Smooth muscle cell (in vitro differentiated cells): ENCODE data around the gene ITGB3. TPM values are rescaled to one million over a fixed set of nuclear protein-coding genes. Genes with fewer than 3 reads are reported as not detected.

Experiments
- DNase-seq: peaks from one replicate; lab custom pipeline; 2025; ENCODE audit not compliant: unreplicated experiment; lab: John Stamatoyannopoulos, UW
- H2AFZ ChIP-seq: fragments of 200-600 bp; sonication (generic); 2 replicates; pipeline ENCODE4 v1.6.0; 2016; ENCODE audit warnings: antibody characterized with exemption, low read depth, mild to moderate bottlenecking
- H3F3A ChIP-seq: fragments of 200-600 bp; sonication (generic); 2 replicates; pipeline ENCODE4 v1.6.0; 2017; ENCODE audit warnings: antibody characterized with exemption, low read depth
- H3K27ac ChIP-seq: fragments of 200-600 bp; sonication (generic); 2 replicates; pipeline ENCODE4 v1.5.1; 2016; ENCODE audit warnings: low read depth, mild to moderate bottlenecking
- H3K27me3 ChIP-seq: fragments of 200-600 bp; sonication (generic); 2 replicates; pipeline ENCODE4 v1.6.1; 2016; ENCODE audit warnings: low read depth, mild to moderate bottlenecking
- H3K36me3 ChIP-seq: fragments of 200-600 bp; sonication (generic); 2 replicates; pipeline ENCODE4 v1.5.1; 2016; ENCODE audit warnings: low read depth
- H3K4me1 ChIP-seq: fragments of 200-600 bp; sonication (generic); 2 replicates; pipeline ENCODE4 v1.5.1; 2016; ENCODE audit warnings: low read depth
- H3K4me2 ChIP-seq: fragments of 200-600 bp; sonication (generic); 2 replicates; pipeline ENCODE4 v1.6.0; 2016; ENCODE audit warnings: mild to moderate bottlenecking
- H3K4me3 ChIP-seq: fragments of 200-600 bp; sonication (generic); 2 replicates; pipeline ENCODE4 v1.5.1; 2016; ENCODE audit warnings: mild to moderate bottlenecking
- H3K79me2 ChIP-seq: fragments of 200-600 bp; sonication (generic); 2 replicates; pipeline ENCODE4 v1.6.0; 2016; ENCODE audit warnings: low read depth, mild to moderate bottlenecking
- H3K9ac ChIP-seq: fragments of 200-600 bp; sonication (generic); 2 replicates; pipeline ENCODE4 v1.6.0; 2016; ENCODE audit warnings: low read depth
- H3K9me3 ChIP-seq: fragments of 200-600 bp; sonication (generic); replicated peaks from 2 replicates; pipeline ENCODE4 v1.5.1; 2016; ENCODE audit warnings: low read depth
- H4K20me1 ChIP-seq: fragments of 200-600 bp; sonication (generic); 2 replicates; pipeline ENCODE4 v1.6.0; 2016; ENCODE audit warnings: low read depth
- WGBS: methylation state at CpG from one replicate; pipeline ENCODE4 v1.1.7; 2016; ENCODE audit warnings: low lambda C conversion rate; 5-methylcytosine and 5-hydroxymethylcytosine counted together
- polyA plus RNA-seq: library from polyadenylated mRNA; unstranded; fragments of >200 nt; fragmentation: Nextera tagmentation; extraction: Ambion mirVana; gene quantifications from 2 replicates; pipeline ENCODE4 v1.2.1, GENCODE V29; 2016
- total RNA-seq: library from RNA; depleted of rRNA; stranded (reverse); fragments of >200 nt; gene quantifications from 2 replicates; pipeline ENCODE4 v1.2.3, GENCODE V29; 2014
- TF ChIP-seq, protein P1 (sequence below): fragments of 200-600 bp; sonication (generic); IDR thresholded peaks from 2 replicates; pipeline ENCODE4 v1.5.1; 2017; ENCODE audit warnings: borderline replicate concordance, mild to moderate bottlenecking, antibody characterized with exemption; ENCODE audit not compliant: insufficient read depth, poor library complexity, severe bottlenecking

Gene ITGB3
- total RNA-seq (5.1 and 7.9 TPM in 2 replicates), polyA plus RNA-seq (3.9 and 5.2 TPM in 2 replicates)

DNA sequence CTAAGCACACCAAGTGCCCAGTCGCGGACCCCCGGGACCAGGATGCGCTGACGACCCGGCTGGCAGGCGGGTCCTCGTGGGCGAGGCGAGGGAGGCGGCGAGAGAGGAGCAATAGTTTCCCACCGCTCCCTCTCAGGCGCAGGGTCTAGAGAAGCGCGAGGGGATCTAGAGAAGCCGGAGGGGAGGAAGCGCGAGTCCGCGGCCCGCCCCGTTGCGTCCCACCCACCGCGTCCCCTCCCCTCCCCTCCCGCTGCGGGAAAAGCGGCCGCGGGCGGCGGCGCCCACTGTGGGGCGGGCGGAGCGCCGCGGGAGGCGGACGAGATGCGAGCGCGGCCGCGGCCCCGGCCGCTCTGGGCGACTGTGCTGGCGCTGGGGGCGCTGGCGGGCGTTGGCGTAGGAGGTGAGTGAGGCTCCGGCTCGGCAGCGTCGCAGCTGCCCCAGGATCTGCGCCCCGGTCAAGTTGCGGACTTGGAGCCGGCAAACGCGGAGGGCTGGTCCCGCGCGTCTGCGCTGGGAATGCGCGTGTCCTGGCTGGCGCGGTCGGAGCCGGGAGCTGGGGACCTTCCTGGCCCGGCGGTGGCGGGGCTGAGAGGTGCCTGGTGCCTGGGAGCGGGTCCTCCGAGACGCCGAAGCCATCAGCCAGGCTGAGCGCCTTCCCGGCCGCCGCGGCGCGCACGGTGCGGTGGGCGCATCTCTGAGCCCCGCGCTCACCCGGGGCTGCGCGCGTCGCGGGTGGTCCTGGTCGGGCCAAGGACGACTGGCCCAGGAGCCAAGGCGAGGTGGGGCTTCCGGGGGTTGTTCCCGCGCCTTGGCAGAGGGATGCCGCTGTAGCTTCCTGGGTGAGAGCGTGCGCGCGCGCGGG is at the start of gene ITGB3:
Gene ITGB3, plus strand, starts transcription at position 287 of the 862 bp plus-strand sequence. Its CDS starts 35 bp downstream, at position 322.
- Histone ChIP-seq H2AFZ (peak within 1 kb of the TSS; percentile 78), H3K4me2 (peak within 1 kb of the TSS; percentile 96), H3K4me1 (peaks cover 13% of the 10 kb centered on the region), H3F3A (no peaks in the 10 kb centered on the region), H3K4me3 (peak within 1 kb of the TSS; percentile 73), H3K9ac (no peak within 1 kb of the TSS), H3K27ac (no peak within 1 kb of the TSS), H3K36me3 (no peaks in the 10 kb centered on the region), H4K20me1 (no peaks in the 10 kb centered on the region), H3K9me3 (no peaks in the 10 kb centered on the region), H3K27me3 (no peaks in the 10 kb centered on the region), H3K79me2 (no peaks in the 10 kb centered on the region)
- WGBS, result 2% methylated on average over 79 of the region's 112 CpGs
- TF ChIP-seq, protein P1, sequence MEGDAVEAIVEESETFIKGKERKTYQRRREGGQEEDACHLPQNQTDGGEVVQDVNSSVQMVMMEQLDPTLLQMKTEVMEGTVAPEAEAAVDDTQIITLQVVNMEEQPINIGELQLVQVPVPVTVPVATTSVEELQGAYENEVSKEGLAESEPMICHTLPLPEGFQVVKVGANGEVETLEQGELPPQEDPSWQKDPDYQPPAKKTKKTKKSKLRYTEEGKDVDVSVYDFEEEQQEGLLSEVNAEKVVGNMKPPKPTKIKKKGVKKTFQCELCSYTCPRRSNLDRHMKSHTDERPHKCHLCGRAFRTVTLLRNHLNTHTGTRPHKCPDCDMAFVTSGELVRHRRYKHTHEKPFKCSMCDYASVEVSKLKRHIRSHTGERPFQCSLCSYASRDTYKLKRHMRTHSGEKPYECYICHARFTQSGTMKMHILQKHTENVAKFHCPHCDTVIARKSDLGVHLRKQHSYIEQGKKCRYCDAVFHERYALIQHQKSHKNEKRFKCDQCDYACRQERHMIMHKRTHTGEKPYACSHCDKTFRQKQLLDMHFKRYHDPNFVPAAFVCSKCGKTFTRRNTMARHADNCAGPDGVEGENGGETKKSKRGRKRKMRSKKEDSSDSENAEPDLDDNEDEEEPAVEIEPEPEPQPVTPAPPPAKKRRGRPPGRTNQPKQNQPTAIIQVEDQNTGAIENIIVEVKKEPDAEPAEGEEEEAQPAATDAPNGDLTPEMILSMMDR, result peak; percentile 18
- peak; percentile 35 for DNase-seq

DNA sequence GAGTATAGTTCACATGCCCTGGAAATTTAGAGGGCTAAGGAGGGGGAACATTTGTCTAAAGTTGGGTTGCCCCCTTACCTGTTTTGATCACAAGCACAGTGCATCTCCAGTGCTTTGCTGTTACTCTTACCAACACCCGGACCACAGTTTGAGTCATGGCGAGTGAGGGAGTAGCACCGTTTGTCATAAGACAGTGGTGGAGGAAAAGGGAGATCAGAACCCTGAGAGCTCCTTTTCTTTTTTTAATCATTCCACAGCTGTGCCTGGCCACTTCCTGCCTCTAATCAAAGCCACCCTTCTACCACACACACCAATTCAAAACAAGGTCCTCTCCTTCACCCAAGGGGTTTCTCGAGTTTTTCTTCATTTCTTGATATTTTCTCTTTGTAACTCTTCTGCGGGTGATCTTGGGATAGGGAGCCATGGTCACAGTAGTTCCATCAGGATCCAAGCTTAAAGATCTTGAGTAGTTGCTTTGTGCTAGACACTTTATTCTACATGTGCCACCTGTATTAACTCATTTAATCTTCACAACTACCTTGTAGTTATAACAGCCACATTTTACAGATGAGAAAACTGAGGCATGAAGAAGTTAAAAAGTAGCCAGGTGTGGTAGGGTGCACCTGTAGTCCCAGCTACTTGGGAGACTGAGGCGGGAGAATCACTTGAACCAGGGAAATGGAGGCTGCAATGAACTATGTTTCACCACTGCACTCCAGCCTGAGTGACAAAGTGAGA is 49.5 kb upstream of the ITGB3 start:
- H3K36me3 ChIP-seq, result no peaks in the 10 kb centered on the region
- H3K4me3 ChIP-seq, result no peak overlapping the region
- H2AFZ ChIP-seq, result peak overlapping the region; percentile 5
- 83% methylated on average over 6 of the region's 6 CpGs for WGBS
- DNase-seq, result no peak
- H4K20me1 ChIP-seq, result no peaks in the 10 kb centered on the region
- H3K79me2 ChIP-seq, result no peaks in the 10 kb centered on the region
- no peaks in the 10 kb centered on the region for H3K9me3 ChIP-seq
- H3F3A ChIP-seq, result peaks cover 15% of the 10 kb centered on the region
- peak overlapping the region; percentile 76 for H3K27ac ChIP-seq
- no peak overlapping the region for H3K9ac ChIP-seq
- H3K4me2 ChIP-seq, result peak overlapping the region; percentile 28
- H3K27me3 ChIP-seq, result no peaks in the 10 kb centered on the region
- TF ChIP-seq, protein P1, result no peak
- peaks cover 13% of the 10 kb centered on the region for H3K4me1 ChIP-seq

DNA sequence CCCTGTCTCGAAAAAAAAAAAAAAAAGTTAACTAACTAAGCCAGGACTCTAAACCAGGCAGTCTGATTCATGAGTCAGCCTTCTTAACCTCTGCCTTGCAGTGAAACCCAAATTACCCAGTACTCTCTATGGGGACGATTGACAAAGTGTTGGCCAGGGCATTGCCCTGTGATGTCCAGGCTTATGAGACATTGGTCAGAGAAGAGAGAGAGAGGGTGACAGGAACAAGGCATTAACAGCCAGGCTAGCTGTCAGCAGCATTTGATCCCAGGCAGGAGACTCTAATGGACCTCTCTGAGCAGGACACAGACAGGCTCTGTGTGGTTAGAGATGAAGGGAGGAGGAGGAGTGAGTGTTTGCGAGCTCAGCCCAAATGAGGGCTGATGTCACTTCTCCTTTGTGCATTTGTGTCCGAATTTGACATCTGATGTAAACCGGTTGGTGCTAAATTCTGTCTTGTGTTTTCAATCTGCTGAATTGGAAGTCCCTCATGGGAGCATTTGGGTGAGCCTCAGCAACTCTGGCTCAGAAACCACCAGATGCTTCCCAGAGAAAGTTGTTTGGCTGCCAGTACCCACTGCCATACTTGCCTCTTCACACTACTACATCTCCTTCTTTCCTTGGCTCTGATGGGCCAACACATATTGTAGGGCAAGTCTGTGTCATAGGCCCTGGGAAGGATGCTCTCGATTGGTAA is 48.8 kb upstream of the ITGB3 start:
- Histone ChIP-seq H3K79me2 (no peaks in the 10 kb centered on the region), H3K4me2 (peak overlapping the region; percentile 45), H3F3A (peaks cover 15% of the 10 kb centered on the region), H3K4me3 (no peak overlapping the region), H3K36me3 (no peaks in the 10 kb centered on the region), H4K20me1 (no peaks in the 10 kb centered on the region), H3K9ac (peak overlapping the region; percentile 35), H2AFZ (peak overlapping the region; percentile 73), H3K27me3 (no peaks in the 10 kb centered on the region), H3K27ac (peak overlapping the region; percentile 76), H3K9me3 (no peaks in the 10 kb centered on the region), H3K4me1 (peaks cover 13% of the 10 kb centered on the region)
- no peak for DNase-seq
- WGBS, result 23% methylated on average over 6 of the region's 6 CpGs
- TF ChIP-seq, protein P1, result no peak
